Measurements from ENCODE around the gene ADPRHL1. TPM values are rescaled to one million over a fixed set of nuclear protein-coding genes. Genes with fewer than 3 reads are reported as not detected.

ADPRHL1 gene
- polyA plus RNA-seq, 1 donor (not counting 4 experiments of a cell fraction or from before 2014, with no cell fraction given), result 1.2 TPM

DNA sequence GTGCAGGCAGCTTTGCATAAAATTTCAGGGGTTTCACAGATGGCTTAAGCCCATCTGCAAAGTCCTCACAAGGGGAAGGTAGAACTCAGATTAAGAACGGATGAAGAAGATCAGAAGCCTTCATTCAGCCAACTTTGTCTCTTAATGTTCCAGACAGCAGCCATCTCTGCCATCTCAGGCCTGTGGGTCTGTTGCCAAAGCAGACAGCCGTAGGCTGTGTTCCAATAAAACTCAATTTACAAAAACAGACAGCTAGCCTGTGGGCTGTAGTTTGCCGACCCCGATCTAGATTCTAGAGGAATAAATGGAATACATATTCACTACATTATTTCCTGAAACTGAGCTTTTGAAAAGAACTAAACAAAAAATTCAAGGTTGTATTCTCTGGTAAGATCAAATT lies 33.4 kb upstream of the ADPRHL1 start:
- H2AFZ ChIP-seq (ENCODE audit: control insufficient read depth, low read length), result no peak overlapping the region
- H3K36me3 ChIP-seq (ENCODE audit: control insufficient read depth in 2 of 2, extremely low read depth in 1 of 2, insufficient read depth in 2 of 2, low read length in 2 of 2), result peaks cover 0 to 7% of the 10 kb centered on the region in 2 experiments
- H3K9me3 ChIP-seq (ENCODE audit: control insufficient read depth, low read depth, low read length), result no peaks in the 10 kb centered on the region
- DNase-seq (ENCODE audit: low read depth, low spot score), result no peak
- H3K9me1 ChIP-seq (ENCODE audit: control insufficient read depth, extremely low read depth, insufficient read depth, low read length), result no peaks in the 10 kb centered on the region
- no peak for TF ChIP-seq EZH2 (IDR thresholded peaks at IDR 0.05; ENCODE audit: low read length)
- TF ChIP-seq, protein P1, sequence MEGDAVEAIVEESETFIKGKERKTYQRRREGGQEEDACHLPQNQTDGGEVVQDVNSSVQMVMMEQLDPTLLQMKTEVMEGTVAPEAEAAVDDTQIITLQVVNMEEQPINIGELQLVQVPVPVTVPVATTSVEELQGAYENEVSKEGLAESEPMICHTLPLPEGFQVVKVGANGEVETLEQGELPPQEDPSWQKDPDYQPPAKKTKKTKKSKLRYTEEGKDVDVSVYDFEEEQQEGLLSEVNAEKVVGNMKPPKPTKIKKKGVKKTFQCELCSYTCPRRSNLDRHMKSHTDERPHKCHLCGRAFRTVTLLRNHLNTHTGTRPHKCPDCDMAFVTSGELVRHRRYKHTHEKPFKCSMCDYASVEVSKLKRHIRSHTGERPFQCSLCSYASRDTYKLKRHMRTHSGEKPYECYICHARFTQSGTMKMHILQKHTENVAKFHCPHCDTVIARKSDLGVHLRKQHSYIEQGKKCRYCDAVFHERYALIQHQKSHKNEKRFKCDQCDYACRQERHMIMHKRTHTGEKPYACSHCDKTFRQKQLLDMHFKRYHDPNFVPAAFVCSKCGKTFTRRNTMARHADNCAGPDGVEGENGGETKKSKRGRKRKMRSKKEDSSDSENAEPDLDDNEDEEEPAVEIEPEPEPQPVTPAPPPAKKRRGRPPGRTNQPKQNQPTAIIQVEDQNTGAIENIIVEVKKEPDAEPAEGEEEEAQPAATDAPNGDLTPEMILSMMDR (optimal IDR thresholded peaks at IDR 0.05 in 1 of 3, IDR thresholded peaks at IDR 0.05 in 1 of 3, conservative IDR thresholded peaks at IDR 0.05 in 1 of 3; ENCODE audit: extremely low read depth in 1 of 3, insufficient read depth in 2 of 3, low read length in 3 of 3), result no peak
- H3K27ac ChIP-seq (ENCODE audit: control insufficient read depth, insufficient read depth, low read length), result no peak overlapping the region
- FAIRE-seq, result no peak
- no peaks in the 10 kb centered on the region for H3K27me3 ChIP-seq (ENCODE audit: control insufficient read depth, extremely low read depth, insufficient read depth, low read length)
- peaks cover 9% of the 10 kb centered on the region for H3K4me1 ChIP-seq (ENCODE audit: control insufficient read depth, extremely low read depth, insufficient read depth, low read length)
- no peak overlapping the region for H3K9ac ChIP-seq (ENCODE audit: control insufficient read depth, extremely low read depth, insufficient read depth, low read length)
- dilution Hi-C loops (cut with MboI; ENCODE audit: extremely low pct_ligation_motif_present, low sequenced_read_pairs), result no loop called here
- H3K79me2 ChIP-seq (ENCODE audit: control insufficient read depth, insufficient read depth, low read length), result peaks cover 76% of the 10 kb centered on the region
- no peaks in the 10 kb centered on the region for H4K20me1 ChIP-seq (ENCODE audit: control insufficient read depth, extremely low read depth, insufficient read depth, low read length)
- no peak overlapping the region for H3K4me2 ChIP-seq (ENCODE audit: control insufficient read depth, extremely low read depth, insufficient read depth, low read depth, low read length)
- H3K4me3 ChIP-seq (ENCODE audit: control insufficient read depth in 2 of 3, extremely low read depth in 1 of 3, insufficient read depth in 2 of 3, low read depth in 1 of 3, low read length in 3 of 3), result no peak overlapping the region

DNA sequence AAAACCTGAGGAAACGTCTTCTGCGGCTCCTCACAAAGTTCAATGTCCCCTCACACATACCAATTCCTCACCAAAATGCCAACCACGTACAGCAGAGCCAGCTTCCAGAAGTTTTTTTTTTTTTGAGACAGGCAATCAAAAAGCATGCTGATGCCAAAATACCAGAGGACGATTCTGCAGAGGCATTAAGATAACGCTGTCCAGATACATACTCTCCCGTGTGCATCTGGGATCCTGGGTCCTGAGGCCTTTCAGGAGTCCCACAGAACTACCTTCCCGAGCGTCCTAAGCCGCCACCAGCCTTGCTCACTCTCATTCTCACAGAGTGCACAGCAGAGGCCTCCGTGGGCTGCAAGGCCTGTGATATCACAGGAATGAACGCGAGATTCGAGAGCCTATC lies 32.3 kb upstream of the ADPRHL1 start:
- H3K9ac ChIP-seq (ENCODE audit: control insufficient read depth, extremely low read depth, insufficient read depth, low read length), result no peak overlapping the region
- TF ChIP-seq, protein P1 (optimal IDR thresholded peaks at IDR 0.05 in 1 of 3, IDR thresholded peaks at IDR 0.05 in 1 of 3, conservative IDR thresholded peaks at IDR 0.05 in 1 of 3; ENCODE audit: extremely low read depth in 1 of 3, insufficient read depth in 2 of 3, low read length in 3 of 3), result no peak
- TF ChIP-seq EZH2 (IDR thresholded peaks at IDR 0.05; ENCODE audit: low read length), result no peak
- no peak overlapping the region for H3K4me3 ChIP-seq (ENCODE audit: control insufficient read depth in 2 of 3, extremely low read depth in 1 of 3, insufficient read depth in 2 of 3, low read depth in 1 of 3, low read length in 3 of 3)
- no peak overlapping the region for H3K27ac ChIP-seq (ENCODE audit: control insufficient read depth, insufficient read depth, low read length)
- DNase-seq (ENCODE audit: low read depth, low spot score) (no peak), FAIRE-seq (no peak)
- H3K9me1 ChIP-seq (ENCODE audit: control insufficient read depth, extremely low read depth, insufficient read depth, low read length), result no peaks in the 10 kb centered on the region
- no peaks in the 10 kb centered on the region for H3K27me3 ChIP-seq (ENCODE audit: control insufficient read depth, extremely low read depth, insufficient read depth, low read length)
- H3K9me3 ChIP-seq (ENCODE audit: control insufficient read depth, low read depth, low read length), result no peaks in the 10 kb centered on the region
- peaks cover 70% of the 10 kb centered on the region for H3K79me2 ChIP-seq (ENCODE audit: control insufficient read depth, insufficient read depth, low read length)
- no peaks in the 10 kb centered on the region for H4K20me1 ChIP-seq (ENCODE audit: control insufficient read depth, extremely low read depth, insufficient read depth, low read length)
- dilution Hi-C loops (cut with MboI; ENCODE audit: extremely low pct_ligation_motif_present, low sequenced_read_pairs), result no loop called here
- no peak overlapping the region for H3K4me2 ChIP-seq (ENCODE audit: control insufficient read depth, extremely low read depth, insufficient read depth, low read depth, low read length)
- H2AFZ ChIP-seq (ENCODE audit: control insufficient read depth, low read length), result no peak overlapping the region
- H3K4me1 ChIP-seq (ENCODE audit: control insufficient read depth, extremely low read depth, insufficient read depth, low read length), result peaks cover 9% of the 10 kb centered on the region
- H3K36me3 ChIP-seq (ENCODE audit: control insufficient read depth in 2 of 2, extremely low read depth in 1 of 2, insufficient read depth in 2 of 2, low read length in 2 of 2), result peaks cover 0 to 7% of the 10 kb centered on the region in 2 experiments

Measured in keratinocyte (primary cell).